LNCaP clone FGC (cell line): ENCODE measurements around the gene RABGEF1.
A peak's percentile ranks its signal among the peaks of the same experiment; 100 is the strongest.
"Not testable (repeated sequence)": the region's sequence is repeated elsewhere in the genome, so short reads cannot be mapped to it uniquely, and the experiment has no call there.

ENCODE experiments used
- DNase-seq: peaks from one replicate; pipeline ENCODE4 v3.0.0-alpha.2; 2011; ENCODE audit warnings: low read depth
- H3K4me3 ChIP-seq: 2 replicates; pipeline ENCODE4 v1.5.1; 2011; ENCODE audit warnings: mild to moderate bottlenecking, low read depth, low read length, control low read depth
- TF ChIP-seq, protein P1 (sequence below): IDR thresholded peaks from 2 replicates; pipeline ENCODE4 v1.5.1; 2012; ENCODE audit warnings: mild to moderate bottlenecking; ENCODE audit not compliant: control insufficient read depth, insufficient read depth; ENCODE audit errors: extremely low read depth

RABGEF1 gene

GRCh38 chr7:66740302-66740979, at the start of gene RABGEF1:
Gene RABGEF1 (plus strand): TSS chr7:66740733. CDS start chr7:66771900, 31,167 bp downstream.
- H3K4me3 ChIP-seq: peak within 1 kb of the TSS; percentile 90
- peak; percentile 71 for DNase-seq
- TF ChIP-seq, protein P1, sequence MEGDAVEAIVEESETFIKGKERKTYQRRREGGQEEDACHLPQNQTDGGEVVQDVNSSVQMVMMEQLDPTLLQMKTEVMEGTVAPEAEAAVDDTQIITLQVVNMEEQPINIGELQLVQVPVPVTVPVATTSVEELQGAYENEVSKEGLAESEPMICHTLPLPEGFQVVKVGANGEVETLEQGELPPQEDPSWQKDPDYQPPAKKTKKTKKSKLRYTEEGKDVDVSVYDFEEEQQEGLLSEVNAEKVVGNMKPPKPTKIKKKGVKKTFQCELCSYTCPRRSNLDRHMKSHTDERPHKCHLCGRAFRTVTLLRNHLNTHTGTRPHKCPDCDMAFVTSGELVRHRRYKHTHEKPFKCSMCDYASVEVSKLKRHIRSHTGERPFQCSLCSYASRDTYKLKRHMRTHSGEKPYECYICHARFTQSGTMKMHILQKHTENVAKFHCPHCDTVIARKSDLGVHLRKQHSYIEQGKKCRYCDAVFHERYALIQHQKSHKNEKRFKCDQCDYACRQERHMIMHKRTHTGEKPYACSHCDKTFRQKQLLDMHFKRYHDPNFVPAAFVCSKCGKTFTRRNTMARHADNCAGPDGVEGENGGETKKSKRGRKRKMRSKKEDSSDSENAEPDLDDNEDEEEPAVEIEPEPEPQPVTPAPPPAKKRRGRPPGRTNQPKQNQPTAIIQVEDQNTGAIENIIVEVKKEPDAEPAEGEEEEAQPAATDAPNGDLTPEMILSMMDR: no peak

DNA sequence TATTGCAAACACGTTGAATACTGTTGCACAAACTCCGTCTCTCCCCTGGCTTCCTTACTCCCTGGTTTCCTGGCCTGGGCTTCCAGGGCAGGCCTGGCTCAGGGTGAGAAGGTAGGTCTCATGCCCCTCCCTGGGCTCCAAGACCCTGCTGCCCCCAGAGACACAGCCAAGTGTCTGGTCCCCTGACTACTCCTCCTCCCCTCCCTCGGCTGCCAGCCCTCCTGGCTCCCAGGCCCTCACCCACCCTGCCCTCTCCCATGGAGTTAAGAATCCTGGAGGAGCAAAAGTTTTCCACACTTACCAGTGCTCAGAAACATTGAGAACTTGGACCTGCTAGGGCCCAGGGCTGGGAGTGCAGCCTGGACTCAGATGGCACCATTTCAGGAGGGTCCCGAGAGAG, 47.2 kb upstream of the RABGEF1 start:
- TF ChIP-seq, protein P1: no peak
- no peak overlapping the region for H3K4me3 ChIP-seq
- no peak for DNase-seq

DNA sequence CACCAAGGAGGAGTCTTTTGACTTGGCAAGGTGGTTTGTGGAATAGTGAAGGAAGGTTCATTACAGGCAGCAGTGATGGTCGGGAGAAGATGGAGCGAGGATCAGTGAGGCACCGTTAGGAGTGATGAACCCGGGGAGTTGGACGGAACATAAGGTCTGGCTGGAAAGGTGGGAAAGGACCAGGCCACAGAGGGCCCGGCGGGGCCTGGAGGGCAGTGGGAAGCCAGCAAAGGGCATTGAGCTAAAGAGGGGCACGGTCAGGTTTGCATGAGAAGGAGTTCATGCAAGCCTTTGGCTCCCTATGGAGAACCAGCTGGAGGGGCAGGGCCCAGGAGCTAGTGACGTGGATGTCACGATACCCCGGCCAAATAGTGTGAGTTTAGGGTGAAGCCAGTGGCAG, 46.2 kb upstream of the RABGEF1 start:
- TF ChIP-seq, protein P1: no peak

DNA sequence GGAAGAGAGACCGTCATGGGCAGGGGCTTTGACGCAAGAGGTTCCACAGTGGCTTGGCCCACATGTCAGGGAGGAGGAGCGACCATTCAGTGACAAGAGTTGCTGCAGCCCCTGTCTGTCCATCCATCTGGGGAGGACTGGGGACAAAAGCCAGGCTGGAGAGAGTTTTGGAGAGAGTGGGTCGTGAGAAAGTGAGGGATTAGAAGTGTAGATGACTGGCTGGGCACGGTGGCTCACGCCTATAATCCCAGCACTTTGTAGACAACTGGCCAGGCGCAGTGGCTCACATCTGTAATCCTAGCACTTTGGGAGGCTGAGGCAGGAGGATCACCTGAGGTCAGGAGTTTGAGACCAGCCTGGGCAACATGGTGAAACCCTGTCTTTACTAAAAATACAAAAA, 45.1 kb upstream of the RABGEF1 start:
- not testable (repeated sequence) for DNase-seq, H3K4me3 ChIP-seq

More for the DNA sequence above, 46.2 kb upstream of the RABGEF1 start:
- H3K4me3 ChIP-seq: no peak overlapping the region
- DNase-seq: no peak

DNA sequence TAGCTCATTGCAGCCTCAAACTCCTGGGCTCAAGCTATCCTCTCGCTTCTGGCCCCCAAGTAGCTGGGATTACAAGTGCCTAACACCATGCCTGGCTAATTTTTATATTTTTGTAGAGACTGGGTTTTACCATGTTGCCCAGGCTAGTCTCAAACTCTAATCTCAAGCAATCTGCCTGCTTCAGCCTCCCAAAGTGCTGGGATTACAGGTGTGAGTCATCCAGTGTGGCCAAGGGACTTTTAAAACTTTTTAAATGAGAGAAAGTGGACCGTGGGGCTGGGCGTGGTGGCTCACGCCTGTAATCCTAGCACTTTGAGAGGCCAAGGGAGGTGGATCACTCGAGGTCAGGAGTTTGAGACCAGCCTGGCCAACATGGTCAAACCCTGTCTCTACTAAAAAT, 44.4 kb upstream of the RABGEF1 start:
- DNase-seq, H3K4me3 ChIP-seq: not testable (repeated sequence)

- TF ChIP-seq, protein P1: no peak
These were observed 43.8 kb upstream of the RABGEF1 start for GRCh38 chr7:66696774-66697191.

DNA sequence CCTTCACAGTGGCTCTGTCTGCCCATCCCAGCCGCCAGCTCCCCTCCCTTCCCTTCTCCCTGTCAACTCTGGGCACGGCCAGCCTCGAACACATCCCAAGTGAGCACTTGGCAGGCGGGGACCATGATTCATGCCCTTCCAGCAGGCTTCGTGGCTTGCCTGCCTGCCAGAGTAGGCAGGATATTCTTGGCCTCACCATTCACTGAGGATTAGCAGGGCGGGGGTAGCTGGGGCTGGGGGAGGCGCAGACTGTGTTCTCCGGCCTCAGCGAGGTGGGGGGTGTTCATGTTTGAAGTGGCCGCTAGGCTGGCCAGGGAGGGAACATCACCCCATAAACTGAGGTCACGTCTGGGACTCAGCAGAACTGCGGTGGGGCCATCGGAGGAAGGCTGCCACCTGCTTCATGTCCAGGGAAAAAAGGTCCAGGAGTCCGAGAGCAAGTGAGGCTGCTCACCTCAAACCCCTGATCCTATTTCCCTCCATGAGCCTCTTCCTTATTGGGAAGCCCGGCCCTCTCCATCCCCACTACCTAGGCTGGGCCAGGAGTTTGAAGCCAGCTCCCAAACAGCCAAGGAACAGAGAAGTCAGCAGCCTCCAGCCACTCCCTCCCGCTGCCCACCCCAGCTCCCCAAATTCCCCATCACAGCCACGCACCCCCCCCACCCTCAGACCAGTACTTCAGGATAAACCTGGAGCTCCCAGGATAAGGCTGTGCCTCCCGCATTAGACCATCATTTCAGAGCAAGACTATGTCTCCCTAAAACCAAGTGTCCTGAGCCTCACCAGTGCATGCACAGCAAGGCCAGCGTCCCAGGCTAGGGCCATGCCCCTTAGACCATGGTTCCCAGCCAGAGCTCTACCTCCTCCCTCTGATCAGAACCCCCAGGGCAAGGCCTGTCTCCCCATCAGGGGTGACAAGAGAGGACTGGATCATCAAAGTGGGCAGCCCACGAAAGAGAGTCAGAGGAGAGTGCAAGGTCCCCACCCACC, 42.8 kb upstream of the RABGEF1 start:
- no peak overlapping the region for H3K4me3 ChIP-seq
- DNase-seq: no peak
- TF ChIP-seq, protein P1: no peak

More at GRCh38 chr7:66696774-66697191, 43.8 kb upstream of the RABGEF1 start:
- H3K4me3 ChIP-seq: no peak overlapping the region
- no peak for DNase-seq
